ENCODE measurements around the gene ELFN1. TPM values are rescaled to one million over a fixed set of nuclear protein-coding genes. Genes with fewer than 3 reads are reported as not detected.
A peak's percentile ranks its signal among the peaks of the same experiment; 100 is the strongest.

ELFN1 gene
- total and polyA plus RNA-seq, 9 of the 15 experiments (the other 6 are each of a cell fraction or from before 2014, with no cell fraction given) = 0.04 to 0.64 (median 0.18) TPM; not detected in 2

- TF ChIP-seq, protein P1, sequence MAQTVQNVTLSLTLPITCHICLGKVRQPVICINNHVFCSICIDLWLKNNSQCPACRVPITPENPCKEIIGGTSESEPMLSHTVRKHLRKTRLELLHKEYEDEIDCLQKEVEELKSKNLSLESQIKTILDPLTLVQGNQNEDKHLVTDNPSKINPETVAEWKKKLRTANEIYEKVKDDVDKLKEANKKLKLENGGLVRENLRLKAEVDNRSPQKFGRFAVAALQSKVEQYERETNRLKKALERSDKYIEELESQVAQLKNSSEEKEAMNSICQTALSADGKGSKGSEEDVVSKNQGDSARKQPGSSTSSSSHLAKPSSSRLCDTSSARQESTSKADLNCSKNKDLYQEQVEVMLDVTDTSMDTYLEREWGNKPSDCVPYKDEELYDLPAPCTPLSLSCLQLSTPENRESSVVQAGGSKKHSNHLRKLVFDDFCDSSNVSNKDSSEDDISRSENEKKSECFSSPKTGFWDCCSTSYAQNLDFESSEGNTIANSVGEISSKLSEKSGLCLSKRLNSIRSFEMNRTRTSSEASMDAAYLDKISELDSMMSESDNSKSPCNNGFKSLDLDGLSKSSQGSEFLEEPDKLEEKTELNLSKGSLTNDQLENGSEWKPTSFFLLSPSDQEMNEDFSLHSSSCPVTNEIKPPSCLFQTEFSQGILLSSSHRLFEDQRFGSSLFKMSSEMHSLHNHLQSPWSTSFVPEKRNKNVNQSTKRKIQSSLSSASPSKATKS (CRISPR knock-in tag; IDR thresholded peaks at IDR 0.05) = no peak
- TF ChIP-seq ZNF354B (CRISPR knock-in tag; IDR thresholded peaks at IDR 0.05) = no peak
- no peak for TF ChIP-seq SRSF7 (optimal IDR thresholded peaks at IDR 0.05; ENCODE audit: low read depth, low read length)
- TF ChIP-seq EWSR1 (IDR thresholded peaks at IDR 0.05; ENCODE audit: borderline replicate concordance, low read depth, partially characterized antibody) = no peak
- no peak for TF ChIP-seq HBP1 (CRISPR knock-in tag; IDR thresholded peaks at IDR 0.05)
- peak; percentile 96 for TF ChIP-seq MGA (IDR thresholded peaks at IDR 0.05)
- TF ChIP-seq NR4A1 (CRISPR knock-in tag; IDR thresholded peaks at IDR 0.05) = no peak
- peak; percentile 54; the same call in 1 of the 2 replicates for TF ChIP-seq NR4A1 (tag; IDR thresholded peaks at IDR 0.05)
- TF ChIP-seq RBM34 (IDR thresholded peaks at IDR 0.05; ENCODE audit: borderline replicate concordance, insufficient read depth, low read length) = no peak
- TF ChIP-seq ILK (tag; IDR thresholded peaks at IDR 0.05; ENCODE audit: borderline replicate concordance, low read depth) = no peak
- TF ChIP-seq MEF2D (tag; conservative IDR thresholded peaks at IDR 0.05; ENCODE audit: low read depth) = no peak
Observed at GRCh38 chr7:1741751-1742554, 71.9 kb downstream of the ELFN1 start (continued).
